ENCODE measurements around the gene PSPH.
"Not testable (repeated sequence)": the region's sequence is repeated elsewhere in the genome, so short reads cannot be mapped to it uniquely, and the experiment has no call there.

The PSPH gene

GRCh38 chr7:56051339-56052191, at the start of gene PSPH, which contains the start of gene CCT6A:
TSS of gene PSPH (minus strand) at chr7:56051444. CDS start at chr7:56021212, 30,232 bp downstream.
TSS of gene CCT6A (plus strand) at chr7:56051765. CDS start at chr7:56051849, 84 bp downstream.
- DNase-seq = peak; percentile 95
- Mint-ChIP-seq H3K27me3 (no peaks in the 10 kb centered on the region), H3K9me3 (no peaks in the 10 kb centered on the region), H3K36me3 (ENCODE audit: low read depth) (peaks cover 63% of the 10 kb centered on the region), H3K27ac (peak within 1 kb of the TSS; percentile 96), H3K4me1 (ENCODE audit: low read depth) (peaks cover 52% of the 10 kb centered on the region), H3K4me3 (peak within 1 kb of the TSS; percentile 90)

- H3K27ac Mint-ChIP-seq = no peak overlapping the region
- H3K27me3 Mint-ChIP-seq = no peaks in the 10 kb centered on the region
- peaks cover 75% of the 10 kb centered on the region for H3K36me3 Mint-ChIP-seq (ENCODE audit: low read depth)
- no peak for DNase-seq
- H3K4me3 Mint-ChIP-seq = no peak overlapping the region
- H3K4me1 Mint-ChIP-seq (ENCODE audit: low read depth) = peaks cover 15% of the 10 kb centered on the region
- no peaks in the 10 kb centered on the region for H3K9me3 Mint-ChIP-seq
Observed at GRCh38 chr7:56099653-56100052, 48.4 kb upstream of the PSPH start.

DNA sequence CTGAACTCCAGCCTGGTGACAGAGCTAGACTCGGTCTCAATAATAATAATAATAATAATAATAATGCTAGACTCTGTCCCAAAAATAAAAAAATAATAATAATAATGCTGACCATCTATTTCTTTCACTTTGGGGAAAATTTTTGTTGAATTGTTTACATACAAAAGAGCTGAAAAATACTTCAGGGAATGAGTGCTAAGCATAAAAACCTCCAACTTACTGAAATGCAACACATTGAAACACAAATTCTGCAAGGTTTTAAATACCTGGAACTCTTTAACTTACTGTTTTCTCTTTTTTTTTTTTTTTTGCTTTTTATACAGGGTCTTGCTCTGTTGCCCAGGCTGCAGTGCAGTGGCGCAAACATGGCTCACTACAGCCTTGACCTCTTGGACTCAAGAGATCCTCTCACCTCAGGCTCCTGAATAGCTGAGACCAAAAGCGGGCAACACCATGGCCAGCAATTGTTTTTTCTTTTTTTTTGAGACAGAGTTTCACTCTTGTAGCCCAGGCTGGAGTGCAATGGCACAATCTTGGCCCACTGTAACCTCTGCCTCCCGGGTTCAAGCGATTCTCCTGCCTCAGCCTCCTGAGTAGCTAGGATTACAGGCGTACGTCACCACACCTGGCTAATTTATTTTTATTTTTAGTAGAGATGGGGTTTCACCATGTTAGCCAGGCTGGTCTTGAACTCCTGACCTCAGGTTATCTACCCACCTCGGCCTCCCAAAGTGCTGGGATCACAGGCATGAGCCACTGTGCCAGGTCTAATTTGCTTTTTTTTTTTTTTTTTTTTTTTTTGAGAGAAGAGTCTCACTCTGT, 47.2 kb upstream of the PSPH start:
- H3K9me3 Mint-ChIP-seq; H3K4me3 Mint-ChIP-seq; H3K4me1 Mint-ChIP-seq (ENCODE audit: low read depth); H3K27me3 Mint-ChIP-seq; DNase-seq: not testable (repeated sequence)
- peaks cover 62% of the 10 kb centered on the region for H3K36me3 Mint-ChIP-seq (ENCODE audit: low read depth)
- H3K27ac Mint-ChIP-seq = peak overlapping the region; percentile 18

DNA sequence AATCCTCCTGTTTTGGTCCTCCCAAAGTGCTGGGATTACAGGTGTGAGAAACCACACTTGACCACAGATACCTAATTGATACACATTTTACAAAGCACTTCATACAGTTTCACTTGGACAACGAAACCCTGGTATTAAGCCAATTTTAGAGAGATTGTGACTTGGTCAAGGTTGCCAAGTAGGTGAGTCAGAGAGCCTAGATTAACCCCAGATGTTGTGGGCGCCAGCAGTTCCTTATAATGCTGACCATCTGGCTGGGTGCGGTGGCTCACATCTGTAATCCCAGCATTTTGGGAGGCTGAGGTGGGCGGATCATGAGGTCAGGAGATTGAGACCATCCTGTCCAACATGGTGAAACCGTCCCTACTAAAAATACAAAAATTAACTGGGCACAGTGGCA, 46.5 kb upstream of the PSPH start:
- no peaks in the 10 kb centered on the region for H3K27me3 Mint-ChIP-seq
- H3K27ac Mint-ChIP-seq = no peak overlapping the region
- no peaks in the 10 kb centered on the region for H3K9me3 Mint-ChIP-seq
- H3K4me1 Mint-ChIP-seq (ENCODE audit: low read depth) = peaks cover 4% of the 10 kb centered on the region
- H3K4me3 Mint-ChIP-seq = no peak overlapping the region
- H3K36me3 Mint-ChIP-seq (ENCODE audit: low read depth) = peaks cover 56% of the 10 kb centered on the region
- DNase-seq = no peak

DNA sequence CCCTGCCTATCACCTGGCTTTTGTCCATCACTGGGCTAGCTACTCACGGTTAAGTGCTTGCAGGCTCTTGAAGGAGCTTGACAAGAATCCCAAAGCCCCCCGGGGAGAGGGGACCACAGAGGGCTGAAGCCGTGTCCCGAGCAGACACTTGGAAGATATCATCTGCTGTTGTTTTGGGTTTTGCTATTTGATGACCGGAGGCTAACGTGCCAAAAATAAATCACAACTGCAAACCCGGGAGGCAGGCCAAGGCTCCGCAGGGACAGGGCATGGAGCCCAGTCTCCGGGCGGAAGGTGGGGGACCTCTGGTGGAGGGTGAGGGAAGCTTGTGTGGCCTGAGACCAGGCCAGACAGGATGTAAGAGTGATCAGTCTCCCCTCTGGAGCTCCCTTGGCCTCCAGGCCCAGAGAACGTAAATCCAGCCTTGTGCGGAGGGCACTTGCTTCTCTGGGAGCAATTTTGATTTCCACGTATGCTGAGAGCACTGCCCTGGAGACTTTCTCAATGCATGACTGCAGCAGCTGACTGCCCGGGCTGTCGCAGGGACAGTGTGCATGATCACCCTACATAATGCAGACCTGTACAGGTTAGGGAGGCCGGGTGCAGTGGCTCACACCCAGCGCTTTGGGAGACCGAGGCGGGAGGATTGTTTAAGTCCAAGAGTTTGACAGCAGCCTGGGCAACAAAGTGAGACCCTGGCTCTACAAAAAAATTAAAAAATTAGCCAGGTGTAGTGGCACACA, 41.7 kb upstream of the PSPH start, which contains the start of gene PHKG1:
TSS of gene PHKG1 (minus strand) at position 164 of the 743 bp plus-strand sequence. CDS start 4,011 bp downstream, outside the sequence.
- Mint-ChIP-seq H3K4me1 (ENCODE audit: low read depth) (no peaks in the 10 kb centered on the region), H3K4me3 (no peak within 1 kb of the TSS), H3K27me3 (no peaks in the 10 kb centered on the region), H3K36me3 (ENCODE audit: low read depth) (peaks cover 34% of the 10 kb centered on the region), H3K9me3 (no peaks in the 10 kb centered on the region), H3K27ac (no peak within 1 kb of the TSS)
- no peak for DNase-seq

DNA sequence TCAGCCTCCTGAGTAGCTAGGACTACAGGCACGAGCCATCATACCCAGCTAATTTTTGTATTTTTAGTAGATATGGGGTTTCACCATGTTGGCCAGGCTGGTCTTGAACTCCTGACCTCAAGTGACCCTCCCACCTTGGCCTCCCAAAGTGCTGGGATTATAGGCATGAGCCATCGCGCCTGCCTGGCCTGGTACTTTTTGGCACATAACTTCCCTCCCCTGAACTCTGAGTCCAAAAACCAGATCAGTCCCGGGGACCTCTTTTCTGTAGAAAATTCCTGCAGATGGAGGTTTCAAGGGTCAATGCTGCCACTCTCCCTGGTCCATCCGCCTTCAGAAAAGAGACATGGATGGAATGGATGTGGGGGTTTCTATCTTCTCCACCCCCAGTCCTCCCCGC, 41.1 kb upstream of the PSPH start:
- not testable (repeated sequence) for H3K27me3 Mint-ChIP-seq; H3K4me1 Mint-ChIP-seq (ENCODE audit: low read depth); DNase-seq

DNA sequence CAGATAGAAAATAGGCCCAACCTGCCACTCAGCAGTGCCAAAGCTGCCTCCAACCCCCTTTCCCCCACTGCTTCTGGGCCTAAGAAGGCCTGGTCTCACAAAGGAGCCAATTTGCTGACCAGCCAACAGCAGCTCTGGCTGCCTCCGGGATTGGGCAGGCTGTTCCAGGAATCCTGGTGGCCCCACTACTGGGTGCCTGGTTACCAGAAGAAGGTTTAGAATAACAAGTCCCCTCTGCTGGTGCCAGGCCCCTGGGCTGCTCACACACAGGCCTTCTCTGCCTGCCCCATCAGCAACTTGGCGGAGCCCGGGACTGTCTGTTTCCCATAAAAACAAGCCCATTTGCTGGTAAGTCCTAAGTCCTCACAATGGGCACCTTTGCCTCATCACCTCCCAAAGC, 40.3 kb upstream of the PSPH start:
- Mint-ChIP-seq H3K27ac (no peak overlapping the region), H3K27me3 (no peaks in the 10 kb centered on the region), H3K9me3 (no peaks in the 10 kb centered on the region), H3K36me3 (ENCODE audit: low read depth) (peaks cover 36% of the 10 kb centered on the region), H3K4me3 (no peak overlapping the region), H3K4me1 (ENCODE audit: low read depth) (no peaks in the 10 kb centered on the region)
- DNase-seq = no peak

More for the DNA sequence above, 41.1 kb upstream of the PSPH start:
- H3K27ac Mint-ChIP-seq, H3K4me3 Mint-ChIP-seq, H3K9me3 Mint-ChIP-seq: not testable (repeated sequence)
- H3K36me3 Mint-ChIP-seq (ENCODE audit: low read depth) = peaks cover 34% of the 10 kb centered on the region

GRCh38 chr7:56087445-56087844, 36.2 kb upstream of the PSPH start:
- no peaks in the 10 kb centered on the region for H3K9me3 Mint-ChIP-seq
- H3K4me3 Mint-ChIP-seq = no peak overlapping the region
- peaks cover 67% of the 10 kb centered on the region for H3K36me3 Mint-ChIP-seq (ENCODE audit: low read depth)
- DNase-seq = no peak
- no peaks in the 10 kb centered on the region for H3K4me1 Mint-ChIP-seq (ENCODE audit: low read depth)
- H3K27me3 Mint-ChIP-seq = no peaks in the 10 kb centered on the region
- no peak overlapping the region for H3K27ac Mint-ChIP-seq

GRCh38 chr7:56086761-56087160, 35.5 kb upstream of the PSPH start:
- DNase-seq = no peak
- no peak overlapping the region for H3K4me3 Mint-ChIP-seq
- H3K4me1 Mint-ChIP-seq (ENCODE audit: low read depth) = no peaks in the 10 kb centered on the region
- H3K27ac Mint-ChIP-seq = no peak overlapping the region
- no peaks in the 10 kb centered on the region for H3K27me3 Mint-ChIP-seq
- H3K9me3 Mint-ChIP-seq = no peaks in the 10 kb centered on the region
- H3K36me3 Mint-ChIP-seq (ENCODE audit: low read depth) = peaks cover 71% of the 10 kb centered on the region

DNA sequence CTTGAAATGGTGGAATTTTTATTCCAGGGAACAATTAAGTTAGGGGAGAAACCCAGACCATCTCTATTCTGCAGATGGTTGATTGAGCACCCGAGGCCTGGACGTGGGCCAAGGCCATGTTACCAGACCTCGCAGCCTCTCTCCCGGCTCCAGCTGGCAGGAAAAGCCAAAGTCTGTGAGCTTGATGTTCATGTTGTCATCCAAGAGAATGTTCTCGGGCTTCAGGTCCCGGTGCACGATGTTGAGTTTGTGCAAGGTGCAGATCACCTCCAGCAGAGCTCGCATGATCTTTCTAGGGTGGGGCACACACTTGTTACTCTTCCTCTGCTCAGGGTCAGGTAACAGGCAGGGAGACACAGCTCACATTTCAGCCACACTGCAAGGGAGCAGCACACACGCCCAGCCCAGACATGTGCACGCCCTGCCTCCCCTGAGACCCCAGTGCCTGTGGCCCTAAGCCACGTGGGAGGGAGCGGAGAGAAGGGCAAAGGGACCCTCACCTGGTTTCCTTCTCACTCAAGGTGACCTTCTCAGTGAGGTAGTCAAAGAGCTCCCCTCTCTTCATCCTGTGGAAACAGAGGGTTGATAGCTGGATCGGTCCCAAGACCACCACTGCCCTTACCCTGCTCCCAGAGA, 32.0 kb upstream of the PSPH start:
- no peak overlapping the region for H3K4me3 Mint-ChIP-seq
- no peaks in the 10 kb centered on the region for H3K4me1 Mint-ChIP-seq (ENCODE audit: low read depth)
- DNase-seq = no peak
- H3K9me3 Mint-ChIP-seq = no peaks in the 10 kb centered on the region
- H3K36me3 Mint-ChIP-seq (ENCODE audit: low read depth) = peaks cover 90% of the 10 kb centered on the region
- peak overlapping the region; percentile 64 for H3K27ac Mint-ChIP-seq
- H3K27me3 Mint-ChIP-seq = no peaks in the 10 kb centered on the region

GRCh38 chr7:56081626-56082340, 30.5 kb upstream of the PSPH start:
- Mint-ChIP-seq H3K27ac (peak overlapping the region; percentile 34), H3K4me1 (ENCODE audit: low read depth) (no peaks in the 10 kb centered on the region), H3K9me3 (no peaks in the 10 kb centered on the region), H3K4me3 (no peak overlapping the region), H3K27me3 (no peaks in the 10 kb centered on the region), H3K36me3 (ENCODE audit: low read depth) (peaks cover 86% of the 10 kb centered on the region)
- DNase-seq = no peak

DNA sequence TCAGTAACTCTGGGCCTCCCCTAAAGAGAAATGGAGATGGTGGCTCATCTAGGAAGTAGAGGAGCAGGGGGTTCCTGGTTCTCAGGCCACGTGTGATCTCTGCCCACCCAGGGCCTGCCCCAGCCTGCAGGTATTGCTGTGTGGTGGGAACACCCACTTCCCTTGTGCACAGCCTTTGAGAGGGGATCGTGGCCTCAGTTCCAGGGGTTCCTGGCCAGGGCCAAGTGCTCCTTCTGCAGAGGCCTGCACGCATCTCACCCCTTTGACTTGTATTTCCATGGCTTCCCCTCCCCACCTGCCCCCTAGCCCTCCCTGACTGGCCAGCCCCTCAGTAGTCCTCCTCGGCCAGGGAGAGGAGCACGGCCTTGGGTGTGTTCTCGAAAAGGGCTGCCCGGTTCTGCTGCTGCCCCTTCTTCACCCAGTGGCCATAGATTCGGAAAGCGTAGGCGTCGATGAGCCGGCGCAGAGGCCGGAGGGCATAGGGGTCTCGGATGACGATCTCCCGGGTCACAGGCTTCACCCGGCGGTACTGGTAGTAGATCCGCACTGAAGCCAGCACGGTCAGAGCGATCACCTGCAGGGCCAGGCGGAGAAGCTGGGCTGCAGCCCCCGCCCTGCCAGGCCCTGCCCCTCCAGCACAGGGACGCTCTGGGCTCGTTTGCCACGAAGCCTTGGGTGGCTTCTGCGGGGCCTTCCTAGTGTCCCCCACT, 29.6 kb upstream of the PSPH start:
- not testable (repeated sequence) for H3K9me3 Mint-ChIP-seq; H3K4me3 Mint-ChIP-seq; H3K27me3 Mint-ChIP-seq; DNase-seq; H3K4me1 Mint-ChIP-seq (ENCODE audit: low read depth)
- Mint-ChIP-seq H3K27ac (peak overlapping the region; percentile 44), H3K36me3 (ENCODE audit: low read depth) (peaks cover 85% of the 10 kb centered on the region)

Measured in activated T-cell treated with anti-CD3 and anti-CD28 coated beads, Interleukin-2, amount 50 U/mL, for 24 hours (primary cell).